Osteoblast (primary cell): ENCODE data around the gene ALDH1A1. TPM values are rescaled to one million over a fixed set of nuclear protein-coding genes. Genes with fewer than 3 reads are reported as not detected.

ENCODE experiments used
- DNase-seq: peaks from one replicate; pipeline ENCODE4 v3.0.0; 2011; ENCODE audit warnings: low spot score, mixed read lengths; ENCODE audit not compliant: insufficient read length; ENCODE audit errors: missing footprints
- H2AFZ ChIP-seq: 2 replicates; pipeline ENCODE4 v1.6.0; 2011; ENCODE audit warnings: mild to moderate bottlenecking, low read length
- H3K27ac ChIP-seq: 2 replicates; pipeline ENCODE4 v1.5.1; 2011; ENCODE audit warnings: mild to moderate bottlenecking, low read depth, low read length, moderate library complexity
- H3K27me3 ChIP-seq: 2 replicates; pipeline ENCODE4 v1.6.0; 2012; ENCODE audit warnings: mild to moderate bottlenecking, control low read depth, inconsistent platforms, low read length, moderate library complexity; ENCODE audit not compliant: insufficient read depth
- H3K36me3 ChIP-seq: 2 replicates; pipeline ENCODE4 v1.5.1; 2011; ENCODE audit warnings: mild to moderate bottlenecking, low read length, control low read depth, moderate library complexity; ENCODE audit not compliant: insufficient read depth
- H3K4me1 ChIP-seq: 2 replicates; pipeline ENCODE4 v1.5.1; 2011; ENCODE audit warnings: mild to moderate bottlenecking, low read length, control low read depth, moderate library complexity; ENCODE audit not compliant: insufficient read depth
- H3K4me2 ChIP-seq: 2 replicates; pipeline ENCODE4 v1.6.0; 2011; ENCODE audit warnings: mild to moderate bottlenecking, low read length; ENCODE audit not compliant: insufficient read depth
- H3K4me3 ChIP-seq: fragments of 200-600 bp; sonication (generic); 3 replicates; pipeline ENCODE4 v1.5.1; 2012; ENCODE audit warnings: mild to moderate bottlenecking, low read length, inconsistent platforms; ENCODE audit not compliant: insufficient read depth
- H3K79me2 ChIP-seq: 2 replicates; pipeline ENCODE4 v1.6.0; 2012; ENCODE audit warnings: mild to moderate bottlenecking, low read length, control low read depth, inconsistent platforms; ENCODE audit not compliant: insufficient read depth
- H3K9me3 ChIP-seq: 2 replicates; pipeline ENCODE4 v1.5.1; 2011; ENCODE audit warnings: low read depth, low read length, control low read depth
- H4K20me1 ChIP-seq: 2 replicates; pipeline ENCODE4 v1.6.0; 2012; ENCODE audit warnings: mild to moderate bottlenecking, low read length, control low read depth; ENCODE audit not compliant: insufficient read depth
- total RNA-seq: library from RNA; depleted of rRNA; stranded (reverse); fragments of >200 nt; gene quantifications from 2 replicates; pipeline ENCODE4 v1.2.3, GENCODE V29; 2012
- TF ChIP-seq, protein P1 (sequence below): IDR thresholded peaks from 2 replicates; pipeline ENCODE4 v1.5.1; 2011; ENCODE audit warnings: mild to moderate bottlenecking, low read depth, low read length, moderate library complexity; ENCODE audit errors: extremely low read depth

ALDH1A1 gene
- total RNA-seq, 1 donor: 0.36 TPM

DNA sequence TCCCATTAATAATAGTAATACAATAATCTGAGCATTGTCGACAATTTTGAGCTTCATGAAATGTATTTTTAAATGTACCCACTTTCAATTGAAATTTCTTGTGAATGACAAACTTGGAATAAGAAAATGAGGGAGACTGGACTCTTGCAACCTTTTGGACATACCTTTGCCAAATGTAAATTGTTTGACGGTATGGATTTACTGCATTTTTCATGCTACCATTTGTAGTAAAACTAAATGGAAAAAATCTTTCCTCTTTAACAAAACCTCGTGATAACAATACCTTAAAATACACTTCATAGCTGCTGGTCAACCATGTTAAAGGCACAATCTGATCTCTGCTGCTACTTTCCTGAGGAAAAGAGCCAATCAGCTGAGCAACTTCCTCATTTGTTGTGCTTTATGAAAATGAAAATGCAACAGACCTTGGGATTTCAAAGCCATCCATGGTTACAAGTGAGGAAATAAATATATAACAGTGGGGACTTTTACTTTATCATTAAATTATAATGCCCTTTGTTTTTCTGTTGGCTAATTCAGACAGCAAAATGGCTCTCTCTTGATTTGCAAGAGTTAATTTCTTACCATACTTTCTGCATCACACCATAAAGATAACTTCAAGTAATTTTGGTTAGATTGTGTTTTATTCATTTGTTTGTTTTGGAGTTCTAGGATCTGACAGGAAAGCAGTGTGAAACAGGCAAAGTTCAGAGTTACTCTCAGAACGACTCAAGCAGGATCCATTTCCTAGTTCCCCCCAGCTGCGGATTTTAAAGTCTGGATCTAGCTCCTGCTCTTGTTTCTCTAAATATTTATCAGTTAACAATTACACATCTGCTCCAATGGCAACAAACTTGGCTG is 1.1 kb downstream of the ALDH1A1 start:
- no peak overlapping the region for H3K4me2 ChIP-seq
- H4K20me1 ChIP-seq: no peaks in the 10 kb centered on the region
- no peaks in the 10 kb centered on the region for H3K36me3 ChIP-seq
- H3K27ac ChIP-seq: no peak overlapping the region
- H2AFZ ChIP-seq: no peak overlapping the region
- H3K79me2 ChIP-seq: no peaks in the 10 kb centered on the region
- DNase-seq: no peak
- H3K4me3 ChIP-seq: no peak overlapping the region
- TF ChIP-seq, protein P1, sequence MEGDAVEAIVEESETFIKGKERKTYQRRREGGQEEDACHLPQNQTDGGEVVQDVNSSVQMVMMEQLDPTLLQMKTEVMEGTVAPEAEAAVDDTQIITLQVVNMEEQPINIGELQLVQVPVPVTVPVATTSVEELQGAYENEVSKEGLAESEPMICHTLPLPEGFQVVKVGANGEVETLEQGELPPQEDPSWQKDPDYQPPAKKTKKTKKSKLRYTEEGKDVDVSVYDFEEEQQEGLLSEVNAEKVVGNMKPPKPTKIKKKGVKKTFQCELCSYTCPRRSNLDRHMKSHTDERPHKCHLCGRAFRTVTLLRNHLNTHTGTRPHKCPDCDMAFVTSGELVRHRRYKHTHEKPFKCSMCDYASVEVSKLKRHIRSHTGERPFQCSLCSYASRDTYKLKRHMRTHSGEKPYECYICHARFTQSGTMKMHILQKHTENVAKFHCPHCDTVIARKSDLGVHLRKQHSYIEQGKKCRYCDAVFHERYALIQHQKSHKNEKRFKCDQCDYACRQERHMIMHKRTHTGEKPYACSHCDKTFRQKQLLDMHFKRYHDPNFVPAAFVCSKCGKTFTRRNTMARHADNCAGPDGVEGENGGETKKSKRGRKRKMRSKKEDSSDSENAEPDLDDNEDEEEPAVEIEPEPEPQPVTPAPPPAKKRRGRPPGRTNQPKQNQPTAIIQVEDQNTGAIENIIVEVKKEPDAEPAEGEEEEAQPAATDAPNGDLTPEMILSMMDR: no peak
- no peaks in the 10 kb centered on the region for H3K4me1 ChIP-seq
- no peaks in the 10 kb centered on the region for H3K9me3 ChIP-seq
- peaks cover 7% of the 10 kb centered on the region for H3K27me3 ChIP-seq

DNA sequence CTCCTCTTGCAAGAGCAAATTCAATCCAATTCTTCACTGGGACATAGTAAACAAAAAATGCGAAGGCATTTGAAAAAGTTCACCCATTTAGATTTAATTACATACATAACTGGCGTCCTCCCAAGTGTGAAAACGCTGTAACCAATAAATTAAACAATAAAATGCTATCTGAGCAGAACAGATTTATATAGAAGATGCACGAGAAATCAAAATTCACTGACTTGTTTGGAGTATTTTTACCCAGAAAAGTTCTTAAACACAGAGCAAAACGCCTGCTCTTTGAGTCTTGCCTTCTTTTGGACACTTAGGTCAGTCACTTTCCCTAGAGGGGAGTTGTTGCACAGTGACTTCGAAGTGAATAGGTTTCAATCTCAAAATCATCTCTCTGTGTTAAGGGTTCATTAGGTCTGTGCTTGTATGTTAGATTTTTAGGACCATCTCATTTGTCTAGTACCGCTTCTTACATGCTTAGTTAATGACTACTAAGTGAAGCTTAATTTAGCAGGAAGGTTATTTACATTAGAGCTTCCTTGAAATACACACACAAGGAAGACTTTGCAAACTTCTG is 1.9 kb downstream of the ALDH1A1 start:
- Histone ChIP-seq H4K20me1 (no peaks in the 10 kb centered on the region), H3K79me2 (no peaks in the 10 kb centered on the region), H3K36me3 (no peaks in the 10 kb centered on the region), H3K27me3 (peaks cover 7% of the 10 kb centered on the region), H3K27ac (no peak overlapping the region), H3K4me3 (no peak overlapping the region), H2AFZ (no peak overlapping the region), H3K9me3 (no peaks in the 10 kb centered on the region), H3K4me2 (no peak overlapping the region), H3K4me1 (no peaks in the 10 kb centered on the region)
- DNase-seq: no peak
- TF ChIP-seq, protein P1: no peak

DNA sequence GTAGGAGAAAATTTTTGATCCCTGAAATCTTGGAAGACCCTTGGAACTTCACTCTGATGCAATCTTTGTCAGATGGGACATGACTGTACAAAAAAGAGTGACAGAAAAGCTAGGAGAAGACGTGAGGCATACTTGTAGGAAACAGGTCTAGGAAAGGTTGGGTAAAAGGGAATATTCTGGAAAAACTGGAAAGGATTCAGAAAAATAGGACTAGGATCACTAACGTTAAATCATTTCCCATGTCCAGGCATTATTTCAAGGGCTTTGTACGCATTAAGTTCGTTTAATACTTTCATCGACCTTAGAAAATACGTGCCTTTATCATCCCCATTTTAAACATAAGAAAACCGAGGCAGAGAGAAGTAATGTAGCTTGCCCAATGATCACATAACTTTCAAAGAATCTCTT is 2.9 kb downstream of the ALDH1A1 start:
- H3K4me1 ChIP-seq: no peaks in the 10 kb centered on the region
- H4K20me1 ChIP-seq: no peaks in the 10 kb centered on the region
- no peaks in the 10 kb centered on the region for H3K36me3 ChIP-seq
- TF ChIP-seq, protein P1: no peak
- H3K4me2 ChIP-seq: no peak overlapping the region
- no peak overlapping the region for H3K27ac ChIP-seq
- no peaks in the 10 kb centered on the region for H3K9me3 ChIP-seq
- peaks cover 7% of the 10 kb centered on the region for H3K27me3 ChIP-seq
- DNase-seq: no peak
- H3K79me2 ChIP-seq: no peaks in the 10 kb centered on the region
- H3K4me3 ChIP-seq: no peak overlapping the region
- H2AFZ ChIP-seq: no peak overlapping the region

DNA sequence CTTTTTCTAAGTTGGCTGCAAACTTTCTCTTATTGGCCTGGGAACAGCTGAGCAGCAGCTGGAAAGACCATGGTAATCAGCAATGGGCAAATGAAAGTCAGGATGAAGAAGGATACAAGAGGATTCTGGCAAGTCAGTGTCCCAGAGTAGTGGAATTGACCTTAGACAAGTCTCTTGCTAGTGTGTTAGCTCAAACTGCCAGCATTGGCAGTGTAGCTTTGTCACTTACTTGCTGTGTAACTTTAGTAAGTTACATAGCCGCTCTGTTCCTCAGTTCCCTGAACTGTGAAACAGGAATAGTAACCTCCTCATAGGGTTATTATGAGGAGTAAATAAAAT is 3.6 kb downstream of the ALDH1A1 start:
- Histone ChIP-seq H3K27ac (no peak overlapping the region), H3K36me3 (no peaks in the 10 kb centered on the region), H4K20me1 (no peaks in the 10 kb centered on the region), H3K4me2 (no peak overlapping the region), H3K79me2 (no peaks in the 10 kb centered on the region), H3K4me1 (no peaks in the 10 kb centered on the region), H3K4me3 (no peak overlapping the region), H3K27me3 (peaks cover 6% of the 10 kb centered on the region), H2AFZ (no peak overlapping the region), H3K9me3 (no peaks in the 10 kb centered on the region)
- DNase-seq: no peak
- TF ChIP-seq, protein P1: no peak
